LHCN-M2 (cell line): ENCODE results near the gene HEMK1. TPM values are rescaled to one million over a fixed set of nuclear protein-coding genes. Genes with fewer than 3 reads are reported as not detected.

Experiments used
- DNase-seq: peaks from one replicate; pipeline ENCODE4 v3.0.0-alpha.2; 2012; ENCODE audit warnings: low read depth
- polyA plus RNA-seq: library from polyadenylated mRNA; unstranded; fragments of >200 nt; gene quantifications from one replicate; pipeline ENCODE4 v1.2.1, GENCODE V29; 2012; ENCODE audit warnings: missing spikeins
- total RNA-seq: library from RNA; depleted of rRNA; stranded (reverse); fragments of >200 nt; gene quantifications from 2 replicates; pipeline ENCODE4 v1.2.3, GENCODE V29; 2014; rRNA removed

HEMK1 gene, protein sequence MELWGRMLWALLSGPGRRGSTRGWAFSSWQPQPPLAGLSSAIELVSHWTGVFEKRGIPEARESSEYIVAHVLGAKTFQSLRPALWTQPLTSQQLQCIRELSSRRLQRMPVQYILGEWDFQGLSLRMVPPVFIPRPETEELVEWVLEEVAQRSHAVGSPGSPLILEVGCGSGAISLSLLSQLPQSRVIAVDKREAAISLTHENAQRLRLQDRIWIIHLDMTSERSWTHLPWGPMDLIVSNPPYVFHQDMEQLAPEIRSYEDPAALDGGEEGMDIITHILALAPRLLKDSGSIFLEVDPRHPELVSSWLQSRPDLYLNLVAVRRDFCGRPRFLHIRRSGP
- 10.5 and 11.4 TPM in 2 replicates for total RNA-seq
- polyA plus RNA-seq, result 14.1 TPM

DNA sequence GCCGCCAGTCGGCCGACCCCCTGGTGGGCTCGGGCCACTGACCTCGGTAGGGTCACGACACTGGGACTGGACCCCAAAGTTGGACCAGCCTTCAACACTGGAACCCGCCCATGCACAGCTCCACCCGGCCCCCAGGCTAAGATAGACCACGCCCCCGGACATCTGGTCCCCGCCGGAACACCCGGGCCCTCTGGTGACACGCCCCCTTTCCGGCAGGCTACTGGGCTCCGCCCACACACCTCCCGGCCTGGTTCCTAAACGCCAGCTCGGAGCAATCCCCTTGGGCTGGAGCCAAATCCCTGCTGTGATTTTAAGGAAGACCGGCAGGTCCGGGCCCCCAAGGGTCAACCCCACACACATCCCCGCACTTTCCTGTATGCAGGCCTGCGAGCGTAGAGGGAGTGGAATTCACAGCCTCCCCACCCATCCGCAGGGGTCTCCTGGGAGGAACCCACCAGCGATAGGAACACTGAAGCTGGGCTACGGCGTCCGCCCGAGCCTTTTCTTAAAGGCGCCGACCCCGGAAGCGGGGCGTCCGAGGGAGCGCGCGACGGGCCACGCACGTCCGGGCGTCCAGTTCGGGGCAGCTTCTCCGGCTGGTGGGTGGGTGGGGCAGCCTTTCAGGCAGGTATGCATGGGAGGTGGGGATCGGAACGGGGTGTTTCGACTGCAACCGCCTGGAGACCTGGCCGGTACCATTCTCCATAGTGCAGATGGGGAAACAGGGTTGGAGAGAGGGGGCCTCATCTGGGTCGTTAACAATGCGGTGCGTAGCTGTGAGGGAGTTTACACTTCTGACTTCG, at the start of gene HEMK1:
HEMK1 (plus strand) TSS at position 576 of the 803 bp plus-strand sequence. CDS start 1,583 bp downstream, outside the sequence.
- peak; percentile 93 for DNase-seq

DNA sequence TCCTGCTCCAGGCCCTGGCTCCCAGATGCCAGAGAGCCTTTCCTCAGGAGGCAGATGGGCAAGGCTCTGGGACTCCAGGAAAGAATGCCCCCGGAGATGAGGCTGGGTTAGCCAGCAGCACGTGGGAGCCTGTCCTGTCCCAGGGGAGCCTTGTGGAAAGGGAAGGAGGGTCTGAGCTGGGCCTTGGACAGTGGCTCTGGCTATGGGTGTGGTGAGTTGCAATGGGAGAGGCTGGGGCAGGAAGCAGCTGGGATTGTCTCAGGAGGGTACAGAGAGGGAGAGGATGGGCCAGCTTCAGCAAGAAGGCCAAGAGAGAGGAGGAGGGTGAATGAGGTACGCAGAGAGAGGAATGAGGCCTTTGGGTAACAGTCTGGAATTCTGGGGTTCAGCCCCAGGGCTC, 48.5 kb upstream of the HEMK1 start:
- DNase-seq, result no peak

DNA sequence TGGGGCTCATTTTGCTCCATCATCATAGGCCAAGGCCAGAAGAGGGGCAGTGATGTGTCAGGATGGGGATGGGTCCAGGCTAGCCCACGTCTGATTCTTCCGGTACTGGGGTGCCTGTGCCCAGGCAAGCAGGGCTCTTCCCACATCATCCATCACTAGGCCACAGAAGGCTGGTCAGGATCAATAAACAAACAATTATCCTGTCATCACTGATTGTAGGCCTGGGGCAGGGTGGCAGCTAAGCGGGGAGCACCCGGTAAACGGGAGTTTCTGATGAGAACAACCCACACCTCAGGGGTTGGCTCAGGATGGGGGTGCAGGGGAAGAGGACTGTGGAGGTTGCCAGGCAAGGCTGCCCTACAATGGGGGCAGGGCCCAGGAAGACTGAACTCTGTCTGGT, 47.8 kb upstream of the HEMK1 start:
- DNase-seq, result no peak

DNA sequence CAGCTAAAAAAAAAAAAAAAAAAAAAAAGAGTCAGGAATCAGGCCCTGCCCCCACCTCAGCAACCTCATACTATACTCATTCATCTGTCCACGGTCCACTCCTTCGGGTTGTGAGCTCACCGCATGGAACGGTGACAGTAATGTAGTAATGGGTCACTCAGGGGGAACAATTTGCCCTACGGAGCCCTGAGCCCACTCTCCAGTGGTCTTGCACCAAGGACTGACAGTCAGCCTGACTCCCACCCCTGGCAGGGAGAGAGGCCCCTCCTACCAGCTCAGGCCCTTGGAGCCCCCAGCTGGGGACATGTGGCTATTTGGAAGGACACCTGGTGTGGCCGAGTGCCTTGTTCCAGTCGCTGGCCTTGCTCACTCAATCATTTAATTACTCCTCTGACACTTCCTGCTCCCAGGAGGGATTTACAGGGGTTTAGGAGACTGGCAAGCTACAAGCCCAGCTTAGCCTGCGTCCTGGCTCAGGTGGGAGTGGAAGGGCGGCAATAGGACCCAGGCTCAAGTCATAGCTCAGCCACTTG, 46.0 kb upstream of the HEMK1 start:
- no peak for DNase-seq

DNA sequence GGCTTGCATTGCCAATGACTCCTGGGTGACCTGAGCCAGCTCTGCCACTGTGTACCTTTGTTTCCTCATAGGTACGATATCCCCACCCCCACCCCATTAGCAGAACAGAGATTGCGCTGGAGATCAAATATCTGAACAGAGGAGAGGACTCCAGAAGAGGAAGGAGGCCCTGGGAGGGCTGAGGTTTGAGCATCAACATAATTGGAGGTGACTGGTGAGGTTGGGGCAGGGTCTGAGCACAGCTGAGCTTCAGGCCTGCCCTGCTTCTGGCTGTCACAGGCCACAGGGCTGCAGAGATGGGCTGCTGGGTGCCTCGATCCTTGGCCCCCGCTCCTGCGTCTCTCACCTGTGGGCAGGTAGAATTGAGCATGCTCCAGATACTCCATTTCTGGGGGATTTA, 44.6 kb upstream of the HEMK1 start:
- DNase-seq, result no peak

DNA sequence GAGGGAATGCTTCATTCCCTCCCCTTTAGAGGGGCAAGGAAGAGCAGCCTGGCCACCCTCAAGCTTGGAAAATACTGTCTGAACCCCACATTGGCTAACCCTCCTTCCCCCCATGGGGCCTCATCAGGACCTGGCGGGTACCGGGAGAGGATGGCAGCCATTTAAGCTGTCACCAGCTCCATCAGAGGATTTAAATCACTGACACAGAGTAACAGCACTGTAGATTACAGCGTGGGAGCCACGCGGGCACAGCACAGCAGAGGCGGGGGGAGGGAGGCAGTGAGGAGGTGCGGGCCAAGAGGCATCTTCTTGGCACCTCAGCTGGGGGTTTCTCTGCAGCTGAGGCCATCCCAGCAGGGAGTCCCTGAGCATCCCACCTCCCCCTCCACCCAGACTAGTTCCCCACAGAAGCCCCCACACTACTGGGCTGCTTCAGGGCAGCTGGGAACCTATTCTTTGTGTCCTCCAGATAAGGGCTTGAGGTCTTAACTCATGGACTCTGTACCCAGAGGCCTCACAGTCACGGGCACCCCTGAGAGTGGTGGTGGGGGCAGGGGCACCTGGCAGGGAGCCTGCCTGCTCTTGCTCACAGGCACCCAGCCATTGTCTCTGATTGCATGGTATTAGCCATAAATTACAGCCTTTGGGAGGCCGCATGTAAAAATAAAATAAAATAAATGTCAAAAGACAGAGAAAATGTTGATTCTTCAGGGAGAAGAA, 44.0 kb upstream of the HEMK1 start:
- no peak for DNase-seq

DNA sequence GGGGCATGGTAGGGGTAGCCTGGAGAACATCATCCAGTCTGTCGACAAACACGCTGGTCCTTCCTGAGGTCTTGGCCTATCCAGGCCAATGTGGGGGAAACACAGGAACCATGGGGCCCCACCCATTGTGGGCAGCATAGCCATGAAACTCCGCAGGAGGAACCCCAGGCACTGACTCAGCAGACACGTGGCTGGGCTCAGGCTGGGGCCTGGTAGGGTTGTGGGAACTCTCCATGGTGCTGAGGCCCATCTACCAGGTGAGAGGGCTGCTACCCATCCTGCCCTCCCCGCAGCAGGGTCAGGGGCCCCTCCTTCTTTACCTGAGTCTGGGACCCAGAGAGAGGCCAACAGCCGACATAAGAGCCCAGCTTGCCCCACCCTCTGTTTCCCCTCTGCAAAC, 43.3 kb upstream of the HEMK1 start:
- DNase-seq, result peak; percentile 33

DNA sequence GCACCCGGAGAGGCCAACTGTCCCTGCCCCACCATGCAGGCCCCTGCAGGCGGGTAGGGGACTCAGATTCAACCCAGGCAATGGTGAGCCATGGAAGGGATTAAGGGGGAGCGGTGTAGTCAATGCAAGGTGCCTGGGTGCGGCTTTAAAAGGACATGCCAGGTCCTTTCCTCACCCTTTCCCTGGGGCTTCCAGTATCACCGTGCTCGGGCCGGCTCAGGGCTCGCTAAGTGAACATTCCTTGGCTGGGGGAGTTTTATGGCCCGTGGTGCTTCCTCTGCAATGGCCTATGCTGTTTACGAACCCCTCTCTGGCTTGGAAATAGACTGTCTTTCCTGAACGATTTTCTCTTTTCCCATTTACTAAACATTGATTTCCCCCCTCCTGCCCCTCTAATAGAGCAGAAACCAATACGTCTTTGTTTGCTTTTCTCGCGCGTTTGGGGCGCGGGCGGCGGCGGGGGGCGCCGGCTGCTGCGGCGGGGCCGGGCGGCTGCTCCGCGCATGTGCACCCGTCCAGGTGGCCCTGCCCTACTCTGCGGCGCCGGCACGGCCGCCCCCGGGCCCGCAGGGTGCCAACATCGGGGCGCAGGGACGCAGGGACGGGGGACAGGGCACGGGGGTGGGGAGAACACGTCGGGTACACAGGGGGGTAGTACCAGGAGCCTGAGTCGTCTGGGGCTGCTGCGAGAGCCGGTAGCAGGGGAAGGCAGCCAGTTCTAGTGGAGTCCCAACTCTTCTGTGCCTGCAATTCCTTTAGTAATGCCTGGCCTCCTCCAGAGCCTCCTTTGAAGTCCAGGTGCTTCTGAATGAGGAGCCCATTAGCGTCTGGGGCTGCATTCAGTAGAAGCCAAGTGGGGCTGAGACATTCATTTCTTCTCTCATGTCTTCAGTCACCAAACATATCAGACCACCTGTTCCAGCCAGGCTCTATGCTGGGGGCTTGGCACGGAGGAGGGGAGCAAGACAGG, 39.0 kb upstream of the HEMK1 start:
- DNase-seq, result no peak

DNA sequence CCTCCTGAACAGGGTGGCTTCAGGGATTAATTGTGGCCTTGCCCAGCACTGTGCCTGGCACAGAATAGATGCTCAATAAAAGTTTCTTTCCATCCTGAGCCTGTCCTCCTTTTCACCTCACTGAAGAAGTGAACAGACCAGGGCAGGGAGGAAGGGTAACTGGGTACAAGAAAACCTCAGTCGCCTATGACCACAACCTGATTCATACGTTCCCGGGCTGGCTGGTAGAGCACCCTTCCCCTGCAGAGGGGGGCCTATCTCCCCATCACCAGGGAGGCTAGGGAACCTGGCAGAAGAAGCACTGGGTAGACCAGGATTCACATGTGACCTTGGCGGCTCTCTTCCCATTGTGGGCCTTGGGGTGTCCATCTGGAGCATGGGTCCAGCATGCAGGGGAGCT, 38.1 kb upstream of the HEMK1 start:
- DNase-seq, result no peak

DNA sequence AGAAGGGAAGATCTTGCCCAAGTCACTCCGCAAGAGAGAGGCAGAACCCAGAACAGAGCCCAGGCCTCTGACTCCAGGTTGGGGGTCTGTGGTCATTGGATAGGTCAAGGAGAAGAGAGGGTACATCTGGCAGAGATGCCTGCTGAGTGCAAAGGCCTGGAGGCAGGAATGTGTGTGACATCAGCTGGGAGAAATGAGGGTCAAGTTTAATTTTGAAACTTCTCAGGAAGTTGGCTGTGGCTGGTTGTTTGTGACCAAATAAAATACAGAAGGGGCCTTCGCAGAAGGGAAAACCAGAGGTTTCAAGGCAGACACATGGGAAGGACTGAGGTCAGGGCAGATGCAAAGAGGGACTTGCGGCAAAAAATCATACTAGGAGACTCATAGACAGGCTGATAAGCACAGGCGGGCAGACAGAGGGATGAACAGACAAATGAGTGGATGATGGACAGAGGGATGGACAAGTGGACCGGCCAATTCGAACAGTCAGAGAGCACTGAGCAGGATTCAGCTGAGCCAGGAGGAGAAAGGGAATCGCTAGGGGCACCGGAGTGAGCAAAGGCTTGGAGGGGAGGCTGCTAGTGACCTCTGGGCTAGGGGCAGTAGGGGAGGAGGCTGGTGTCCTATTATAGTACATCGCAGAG, 37.1 kb upstream of the HEMK1 start:
- DNase-seq, result no peak

DNA sequence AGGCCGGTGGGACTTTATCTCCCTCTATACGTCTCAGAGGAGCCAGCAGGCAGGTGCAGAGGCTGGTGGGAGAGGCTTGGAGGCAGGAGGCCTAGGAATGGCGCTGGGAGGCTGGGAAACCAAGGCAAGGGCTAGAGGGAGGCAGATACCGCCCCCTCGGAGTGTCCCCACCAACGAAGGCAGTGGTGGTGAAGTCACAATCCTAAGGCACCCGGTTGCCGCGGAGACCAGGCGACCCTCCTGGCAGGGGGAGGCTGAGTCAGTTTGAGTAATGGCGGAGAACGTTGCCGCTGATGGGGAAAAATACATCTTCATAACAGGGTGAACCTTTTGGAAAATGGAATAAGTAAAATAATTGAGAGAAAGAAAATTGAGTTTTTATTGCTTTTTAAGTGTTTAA, 36.0 kb upstream of the HEMK1 start:
- no peak for DNase-seq

DNA sequence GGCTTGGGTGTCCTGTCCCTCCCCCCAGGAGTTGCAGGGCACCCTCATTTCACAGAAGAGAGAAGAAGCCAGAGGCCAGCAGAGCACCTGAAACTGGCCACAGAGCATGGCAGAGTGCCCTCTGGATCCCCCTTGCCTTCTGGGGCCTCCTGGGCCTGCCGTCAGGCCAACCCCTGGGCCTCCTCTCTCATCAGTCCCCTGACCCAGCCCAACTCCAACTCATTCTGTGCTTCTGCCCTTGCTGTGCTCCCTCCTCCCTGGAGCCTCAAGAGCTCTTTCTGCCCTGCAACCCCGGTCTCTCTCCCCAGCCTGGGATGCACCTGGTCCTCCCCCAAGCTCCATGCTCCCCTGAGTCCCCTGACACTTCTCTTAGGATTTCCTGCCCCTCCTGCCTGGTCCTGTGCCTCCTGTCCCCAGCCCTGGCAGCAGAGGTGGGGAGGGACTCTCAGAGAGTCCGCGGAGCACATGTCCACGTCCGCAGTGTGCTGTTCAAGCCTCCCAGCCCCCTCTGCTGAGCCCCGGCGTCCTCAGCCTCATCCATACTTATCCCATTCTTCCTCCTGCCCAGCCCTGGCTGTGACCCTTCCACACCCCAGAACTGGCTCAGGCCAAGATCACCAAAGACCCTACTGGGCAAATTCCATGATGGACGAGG, 35.4 kb upstream of the HEMK1 start:
- no peak for DNase-seq

DNA sequence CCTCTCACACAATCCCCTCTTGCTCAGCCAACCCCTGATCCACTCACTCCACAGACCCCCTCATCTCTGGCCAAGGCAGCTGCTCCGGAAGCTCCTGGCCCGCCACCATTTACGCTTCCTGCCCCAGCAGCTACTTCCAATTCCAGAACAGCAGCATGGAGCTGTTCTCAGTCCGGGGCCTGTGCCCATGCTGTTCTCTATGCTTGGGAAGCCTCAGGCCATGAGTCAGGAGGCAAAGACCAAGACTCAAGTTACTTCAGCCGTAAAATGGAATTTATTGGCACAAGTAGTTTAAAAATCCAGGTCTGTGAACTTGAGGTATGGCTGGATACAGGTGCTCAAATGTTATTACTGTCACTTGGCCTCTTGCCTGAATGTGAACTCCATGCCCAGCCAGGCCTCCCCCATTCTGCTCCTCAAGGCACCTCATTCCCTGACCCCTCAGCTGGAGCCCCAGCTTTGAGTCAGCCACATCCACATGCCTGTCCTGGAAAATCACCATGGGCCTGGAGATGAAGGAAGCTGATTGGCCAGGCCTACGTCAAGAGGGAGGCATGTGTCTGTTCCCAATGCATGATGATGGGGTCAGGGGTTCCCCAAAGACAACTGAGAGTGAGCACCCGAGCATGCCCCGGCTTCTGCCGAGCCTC, 34.5 kb upstream of the HEMK1 start:
- no peak for DNase-seq

DNA sequence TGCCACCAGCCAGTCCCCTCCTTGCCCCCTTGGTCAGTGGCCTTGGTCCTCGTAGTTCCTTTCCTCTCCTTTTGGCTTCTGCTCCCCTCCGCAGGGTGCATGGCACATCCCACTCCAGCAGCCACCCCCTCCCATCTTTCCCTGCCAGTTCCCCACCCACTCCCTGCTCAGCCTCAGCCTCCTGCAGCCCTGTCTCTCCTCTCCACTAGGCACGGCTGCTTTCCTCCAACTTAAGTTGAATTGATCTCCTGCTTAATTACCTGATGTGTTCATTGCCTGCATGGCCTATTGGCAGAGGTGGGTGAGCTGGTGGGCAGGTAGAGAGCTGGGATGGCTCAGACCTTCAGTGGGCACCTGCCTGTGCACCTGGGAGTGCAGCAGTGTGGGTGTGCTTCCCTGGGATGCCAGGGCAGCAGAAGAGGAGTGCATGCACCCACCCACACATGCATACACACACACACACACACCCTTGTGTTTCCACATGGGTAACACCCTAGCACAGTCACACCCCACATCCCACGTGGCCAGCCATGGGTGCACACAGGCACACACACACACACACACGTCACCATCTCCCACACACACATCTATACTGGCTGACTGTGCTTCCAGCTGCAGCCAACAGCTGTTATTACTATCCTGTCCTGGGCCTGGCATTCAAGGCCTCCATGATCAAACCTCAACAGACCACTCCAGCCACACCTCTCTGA, 32.7 kb upstream of the HEMK1 start:
- DNase-seq, result peak; percentile 31

DNA sequence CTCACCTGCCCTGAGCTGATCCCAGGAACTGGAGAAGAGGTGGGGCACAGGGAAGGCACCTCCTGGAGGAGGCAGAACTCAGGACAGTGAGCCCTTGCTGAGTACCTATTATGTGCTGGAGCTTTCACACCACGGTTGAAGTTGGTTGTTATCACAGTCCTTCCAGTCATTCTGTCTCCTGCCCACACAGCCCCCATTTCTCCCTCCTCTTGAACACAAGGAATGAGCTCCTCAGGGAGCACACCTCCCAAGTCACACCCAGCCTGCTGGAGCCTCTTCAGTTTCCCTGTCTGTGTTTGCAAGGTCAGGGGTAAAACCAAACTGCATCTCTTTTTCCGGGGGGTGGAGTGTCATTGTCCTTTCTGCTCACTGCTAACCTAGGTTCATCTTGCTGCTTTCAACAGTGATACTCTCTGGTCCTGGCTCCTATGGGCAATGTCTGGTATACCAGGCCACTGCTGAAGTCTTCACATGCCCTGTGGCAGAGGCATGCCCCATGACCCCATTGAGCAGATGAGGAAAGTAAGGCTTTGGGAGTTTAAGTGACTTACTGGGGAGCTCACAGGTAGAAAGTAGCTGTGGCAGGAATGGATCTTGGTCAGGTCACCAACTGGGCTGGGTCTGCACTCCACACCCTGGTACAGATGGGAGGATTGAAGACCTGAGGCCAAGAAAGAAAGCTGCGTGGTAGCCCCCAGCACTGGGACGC, 31.7 kb upstream of the HEMK1 start:
- DNase-seq, result no peak

DNA sequence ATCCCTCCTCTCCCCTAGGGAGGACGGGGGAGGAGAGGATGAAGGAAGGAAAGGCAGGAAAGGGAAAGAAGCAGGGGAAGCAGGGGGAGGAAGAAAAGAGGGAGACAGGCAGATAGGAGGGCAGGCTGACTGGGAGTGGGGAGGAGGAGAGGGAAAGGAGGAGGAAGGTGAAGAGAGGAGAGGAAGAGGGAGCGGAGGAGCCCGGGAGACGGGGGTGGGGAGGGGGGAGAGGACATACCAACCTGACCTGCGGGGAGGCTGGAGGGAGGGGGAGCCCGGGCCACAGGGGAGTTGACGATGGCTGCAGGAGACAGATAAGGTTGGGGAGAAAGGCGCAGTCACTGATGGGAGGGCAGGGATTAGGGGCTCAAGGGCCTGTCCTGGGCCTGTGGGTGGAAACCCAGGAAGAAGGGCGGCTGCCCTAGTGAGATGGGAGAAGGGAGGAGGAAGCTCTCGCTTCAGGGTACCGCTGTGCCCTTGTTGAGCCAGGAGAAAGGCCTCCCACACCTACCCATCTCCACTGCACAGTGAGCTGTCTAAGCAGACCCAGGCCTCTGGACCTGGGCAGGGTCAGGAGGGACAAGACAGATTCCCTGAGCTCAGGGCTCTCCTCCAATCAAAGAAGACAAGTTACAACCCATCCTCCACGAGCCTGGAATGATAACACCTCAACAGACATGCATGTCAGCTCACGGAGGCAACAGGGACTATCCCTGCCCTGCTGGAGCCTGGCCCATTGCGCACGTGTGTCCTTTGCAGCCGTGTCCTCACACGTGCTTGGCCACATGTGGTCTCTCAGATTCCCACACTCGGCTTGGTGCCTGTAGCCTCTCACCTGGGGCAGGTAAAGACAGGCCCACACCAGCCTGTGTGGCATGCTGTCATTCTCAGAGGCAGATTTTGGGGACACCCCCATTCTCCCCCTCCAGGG, 29.7 kb upstream of the HEMK1 start:
- DNase-seq, result no peak
